ENCODE measurements around the gene RAI1. TPM values are rescaled to one million over a fixed set of nuclear protein-coding genes. Genes with fewer than 3 reads are reported as not detected.

The RAI1 gene
- total RNA-seq, 1 donor from 2014 or later: 60.3 TPM

DNA sequence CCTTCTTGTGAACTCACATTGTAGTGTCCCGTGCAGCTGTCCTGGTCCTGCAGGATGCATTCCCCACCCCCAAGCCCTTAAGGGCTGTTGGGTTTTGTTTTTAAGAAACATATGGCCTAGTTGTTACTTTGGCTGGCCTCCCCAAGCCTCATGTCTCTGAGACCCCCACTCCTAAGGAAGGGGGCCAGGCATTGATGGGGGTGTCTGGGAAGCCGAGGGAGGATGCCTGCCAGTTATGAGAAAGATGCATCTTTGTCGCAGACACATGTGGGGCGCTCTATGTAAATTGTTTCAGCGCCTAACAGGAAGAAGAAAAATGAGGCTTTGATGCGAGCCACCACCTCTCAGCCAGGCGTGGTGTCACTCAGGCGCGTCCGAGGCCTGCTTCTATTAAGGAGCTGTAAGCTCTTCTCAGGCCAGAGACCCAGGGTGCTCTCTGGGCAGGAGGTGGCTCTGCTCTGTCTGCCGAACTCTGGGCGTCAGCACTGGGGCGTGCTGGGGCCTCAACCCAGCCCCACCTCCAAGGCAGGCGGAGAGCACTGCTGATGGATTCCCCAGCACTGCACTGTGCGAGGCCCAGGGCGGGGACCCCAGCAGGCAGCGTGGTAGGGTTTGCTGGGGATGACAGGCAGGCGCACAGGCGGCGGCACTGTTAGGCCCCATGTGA is 85.0 kb downstream of the RAI1 start:
- DNase-seq (ENCODE audit: low spot score): no peak

DNA sequence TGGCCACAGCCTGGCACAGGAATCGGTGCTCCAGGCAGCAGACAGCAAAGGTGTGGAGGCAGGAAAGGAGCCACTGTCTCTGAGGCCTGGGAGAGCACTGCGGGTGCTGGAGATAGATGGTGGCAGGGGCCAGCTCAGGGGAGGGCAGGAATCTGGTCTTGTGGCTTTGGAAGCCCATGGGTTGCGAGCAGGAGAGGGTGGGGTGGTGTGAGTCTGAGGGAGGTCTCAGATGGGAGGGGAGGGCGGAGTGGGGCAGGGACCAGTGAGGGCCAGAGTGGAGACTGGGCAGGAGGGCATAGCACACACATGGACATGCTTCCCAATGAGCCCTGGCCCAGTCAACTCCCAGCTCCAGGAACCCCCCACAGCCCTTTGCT is 85.5 kb downstream of the RAI1 start:
- no peak for DNase-seq (ENCODE audit: low spot score)

DNA sequence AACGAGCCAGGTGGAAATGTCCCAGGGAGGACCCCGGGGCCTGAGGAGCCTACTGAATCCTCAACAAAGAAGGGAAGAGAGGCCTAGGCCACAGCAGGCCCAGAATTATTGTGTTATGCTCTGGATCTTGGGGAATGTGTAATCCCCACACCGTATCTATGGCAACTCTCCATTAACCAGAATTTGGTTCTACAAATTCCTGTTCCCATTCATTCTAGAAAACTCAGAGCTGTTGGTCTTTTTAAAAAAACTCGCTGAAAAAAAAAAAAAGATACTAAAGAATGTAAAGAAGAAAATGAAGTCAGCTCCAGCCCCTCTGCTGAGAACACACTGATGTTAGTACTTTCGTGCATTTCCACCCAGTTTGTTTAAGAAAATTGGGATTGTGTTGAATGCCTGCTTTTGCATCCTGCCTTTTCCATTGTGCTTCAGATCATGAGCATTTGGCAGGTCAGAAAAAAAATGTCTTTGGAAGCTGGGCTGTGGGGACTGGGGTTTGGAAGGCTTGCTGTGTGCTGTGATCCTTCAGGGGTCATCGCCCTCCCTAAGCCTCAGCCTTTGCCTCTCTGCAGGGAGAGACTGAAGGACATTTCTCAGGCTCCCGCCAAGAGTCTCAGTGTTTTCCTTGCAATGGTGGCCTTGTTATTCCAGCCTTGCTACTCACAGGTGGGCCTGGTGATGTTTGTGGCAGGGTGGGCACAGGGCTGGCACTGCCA is 86.1 kb downstream of the RAI1 start:
- DNase-seq (ENCODE audit: low spot score): no peak

DNA sequence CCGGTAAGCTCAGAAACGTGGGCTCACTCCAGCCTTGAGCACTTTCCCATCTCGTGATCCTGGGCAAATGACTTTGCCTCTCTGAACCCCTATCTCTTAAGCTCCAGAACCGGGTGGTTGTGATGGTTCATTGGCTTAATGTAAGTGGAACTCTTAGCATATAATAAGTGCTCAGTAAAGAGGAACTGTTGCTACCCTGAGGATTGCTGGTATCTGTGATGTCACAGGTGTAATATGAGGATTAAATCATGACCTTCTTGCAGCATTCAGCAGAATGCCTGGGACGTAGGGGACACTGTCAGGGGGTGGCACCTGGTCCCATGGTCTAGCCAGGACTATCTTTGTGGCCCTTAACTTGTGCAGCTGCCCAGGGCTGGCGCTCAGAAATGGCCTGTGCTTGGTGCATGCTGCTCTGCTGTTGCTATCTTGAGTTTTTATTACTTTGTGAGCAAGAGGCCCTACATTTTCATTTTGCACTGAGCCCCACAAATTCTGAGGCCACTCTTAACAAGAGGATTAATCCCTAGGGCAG is 86.7 kb downstream of the RAI1 start:
- no peak for DNase-seq (ENCODE audit: low spot score)

DNA sequence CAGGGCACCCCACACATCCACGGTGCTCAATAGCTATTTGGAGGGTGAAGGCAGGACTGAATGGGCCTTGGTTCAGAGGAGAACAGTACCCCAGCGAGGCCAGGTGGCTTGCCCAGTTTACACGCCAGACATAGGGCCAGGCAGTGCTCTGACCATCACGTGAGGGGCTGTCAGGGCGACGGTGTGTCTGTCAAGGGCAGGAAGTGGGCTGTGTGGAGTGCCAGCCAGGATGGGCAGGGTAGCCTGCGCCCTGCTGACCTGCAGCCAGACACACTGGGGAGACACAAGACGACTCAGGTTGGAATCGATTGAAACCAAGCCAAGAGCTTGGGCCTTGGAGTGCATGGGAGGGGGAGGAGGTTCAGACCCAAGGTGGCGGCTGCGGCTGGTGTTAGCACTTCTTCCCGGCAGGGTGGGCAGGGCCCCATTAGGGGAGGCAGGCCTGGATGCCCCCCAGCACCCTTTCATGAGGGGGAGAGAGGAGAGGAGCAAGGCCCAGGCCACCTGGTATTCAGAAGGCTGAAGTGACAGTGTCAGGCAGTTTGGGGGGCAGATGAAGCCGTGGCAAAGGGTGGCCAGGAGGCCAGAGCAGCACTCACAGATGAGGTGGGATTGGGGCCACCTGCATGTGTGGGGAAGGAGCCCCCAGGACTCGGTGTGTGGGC is 87.3 kb downstream of the RAI1 start:
- DNase-seq (ENCODE audit: low spot score): no peak

DNA sequence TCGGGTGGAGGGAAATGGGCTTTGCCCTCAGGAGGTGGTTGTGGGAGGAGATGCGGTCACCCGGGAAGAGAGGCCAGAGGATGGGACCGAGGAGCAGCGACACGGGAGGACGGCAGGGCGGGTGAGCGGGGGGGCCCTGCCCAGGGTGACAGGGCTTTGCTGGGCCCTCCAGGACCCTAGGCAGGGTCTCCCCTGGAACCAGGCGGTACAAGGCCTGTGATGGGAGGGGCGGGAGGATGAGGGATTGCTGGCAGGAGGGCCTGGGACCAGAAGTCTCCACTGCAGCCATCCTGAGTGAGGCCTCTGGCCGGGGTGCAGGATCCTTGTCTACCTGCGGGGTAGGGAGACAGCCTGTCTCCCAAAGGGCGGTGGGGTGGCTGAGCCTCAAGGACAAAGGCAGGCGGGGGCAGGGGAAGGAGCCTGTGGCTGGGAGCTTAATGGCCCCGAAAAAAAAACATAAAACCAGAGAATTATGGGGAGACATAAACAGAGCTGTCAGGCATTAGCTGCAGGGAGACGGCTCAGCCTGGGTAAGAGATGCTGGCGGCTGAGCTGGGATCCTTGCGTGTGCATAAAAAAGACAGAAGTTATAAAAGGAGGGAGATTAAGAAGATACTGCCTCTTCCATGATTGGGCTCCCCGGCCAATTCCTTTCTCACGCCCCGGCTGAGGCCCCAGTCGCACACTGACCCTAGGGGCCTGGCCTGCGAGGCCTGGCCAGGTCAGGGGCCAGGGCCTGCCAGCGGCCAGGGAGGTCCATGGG is 88.8 kb downstream of the RAI1 start:
- no peak for DNase-seq (ENCODE audit: low spot score)

DNA sequence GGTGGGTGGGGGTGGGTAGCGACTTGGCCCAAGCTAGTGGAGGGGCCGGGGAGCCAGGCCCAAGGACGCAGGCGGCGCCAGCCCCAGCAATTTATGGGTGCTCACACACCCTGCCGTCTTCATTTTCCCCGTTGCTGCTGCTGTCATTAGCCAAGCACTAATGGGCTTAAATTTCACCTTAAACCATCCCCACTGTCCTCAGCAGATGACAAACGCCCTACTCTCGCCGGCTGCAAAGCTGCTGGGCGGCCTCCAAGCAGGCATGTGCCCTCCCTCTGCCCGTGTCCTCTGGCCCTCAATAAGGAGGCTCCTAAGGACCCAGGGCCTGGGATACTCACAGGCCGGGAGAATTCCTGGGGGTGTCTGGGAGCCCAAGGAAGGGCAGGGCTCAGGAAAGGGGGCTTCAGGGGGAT is 89.4 kb downstream of the RAI1 start:
- DNase-seq (ENCODE audit: low spot score): no peak

DNA sequence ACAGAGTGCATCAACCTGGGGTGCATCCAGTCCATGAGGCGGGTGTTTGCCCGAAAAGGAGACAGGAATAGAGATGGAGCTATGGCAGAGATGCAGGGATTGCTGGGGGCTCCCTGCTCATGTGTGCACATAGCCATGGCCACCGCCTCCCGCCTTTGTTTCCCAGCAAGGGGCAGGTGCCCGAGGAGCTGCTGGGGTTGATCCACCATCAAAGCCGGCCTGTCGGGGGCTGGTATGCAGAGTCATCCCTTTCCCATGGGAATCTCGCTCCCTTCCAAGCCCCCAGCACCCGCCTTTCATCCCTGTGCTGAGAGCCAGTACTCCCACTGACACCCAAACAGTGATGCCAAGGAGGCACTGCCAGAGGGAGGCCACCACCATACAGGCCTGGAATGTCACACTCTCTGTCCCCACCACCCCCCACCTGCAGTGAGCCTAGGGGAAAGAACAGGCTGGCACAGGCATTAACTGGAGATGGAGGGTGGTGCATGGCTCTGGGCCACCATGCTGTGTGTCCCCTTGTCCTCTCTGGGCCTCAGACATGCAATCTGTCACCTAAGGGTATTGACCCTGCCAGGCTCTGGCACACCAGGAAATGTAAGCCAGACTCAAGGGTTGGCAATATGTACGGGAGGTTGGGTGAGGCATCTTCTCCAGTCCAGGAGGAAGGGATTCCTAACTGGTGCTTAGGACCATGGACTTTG is 90.4 kb downstream of the RAI1 start:
- no peak for DNase-seq (ENCODE audit: low spot score)

DNA sequence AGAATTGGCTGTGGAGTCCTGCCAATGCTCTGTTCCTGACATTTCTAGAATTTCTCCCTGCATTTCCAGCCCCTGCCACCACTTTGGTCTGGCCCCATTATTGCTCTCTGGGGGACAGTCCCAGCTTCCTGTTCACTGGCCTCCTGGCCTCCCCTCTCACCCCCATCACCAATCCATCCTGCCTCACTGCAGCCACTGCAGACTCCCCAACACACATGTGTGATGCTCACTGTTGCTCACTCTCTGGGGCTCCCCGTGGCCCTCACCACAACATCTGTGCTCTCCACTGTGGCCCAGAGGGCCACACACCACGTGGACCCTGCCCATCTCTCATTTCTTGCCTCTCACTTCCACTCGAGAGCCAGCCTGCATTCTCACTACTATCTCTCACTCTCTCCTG is 91.0 kb downstream of the RAI1 start:
- no peak for DNase-seq (ENCODE audit: low spot score)

DNA sequence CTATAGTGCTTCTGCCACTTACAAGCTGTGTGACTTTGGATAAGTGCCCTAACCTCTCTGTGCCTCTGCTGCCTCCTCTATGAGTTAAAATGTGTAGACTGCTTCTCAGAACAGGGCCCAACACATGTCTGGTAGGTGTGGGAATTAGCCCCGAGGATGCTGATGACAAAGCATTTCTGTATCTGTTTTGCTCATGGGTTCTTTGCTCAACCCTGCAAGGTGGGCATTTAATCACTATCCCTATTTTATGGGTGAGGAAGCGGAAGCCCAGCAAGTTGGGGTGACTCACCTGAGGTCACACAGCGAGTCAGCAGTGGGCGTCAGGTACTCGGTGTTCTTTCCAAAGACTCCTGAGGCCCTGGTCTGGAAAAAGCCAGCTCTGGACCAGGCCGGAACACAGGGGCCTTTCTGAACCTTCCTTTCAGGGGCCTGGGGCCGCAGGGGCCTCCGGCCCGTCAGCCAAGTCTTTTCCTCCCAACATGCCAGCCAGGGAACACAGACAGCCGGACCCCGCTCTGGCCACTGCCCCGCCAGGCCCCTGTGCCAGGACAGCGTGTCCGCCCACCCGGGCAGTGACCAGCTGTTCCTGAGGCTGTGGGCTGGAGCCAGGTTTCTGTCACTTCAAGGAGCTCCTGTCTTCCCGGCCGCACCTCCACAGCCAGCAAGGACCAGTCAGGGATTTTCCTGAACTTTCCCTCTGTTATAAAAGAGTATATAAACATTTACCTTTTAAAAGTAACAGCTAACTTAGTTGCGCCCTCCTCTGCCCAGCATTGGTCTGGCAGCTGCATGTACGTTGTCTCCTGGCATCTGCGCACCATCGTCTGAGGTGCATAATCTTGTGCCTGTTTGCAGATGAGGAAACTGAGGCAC is 93.0 kb downstream of the RAI1 start:
- no peak for DNase-seq (ENCODE audit: low spot score)

DNA sequence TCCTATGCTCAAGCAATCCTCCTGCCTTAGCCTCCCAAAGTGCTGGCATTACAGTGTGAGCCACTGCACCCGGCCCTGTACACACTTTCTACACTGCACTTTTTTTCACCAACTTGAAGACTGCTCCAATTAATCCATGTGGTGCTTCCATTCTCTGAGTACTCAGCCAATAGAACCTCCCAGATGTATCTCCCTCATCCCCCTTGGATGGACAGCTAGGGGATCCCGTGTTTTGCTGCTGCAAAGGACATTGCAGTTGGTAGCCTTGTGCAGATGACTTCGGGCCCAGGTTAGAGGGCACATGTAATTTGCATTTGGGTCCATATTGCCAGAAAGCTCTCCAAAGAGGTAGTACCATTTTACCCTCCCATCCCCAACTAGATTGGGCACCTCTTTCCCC is 95.6 kb downstream of the RAI1 start:
- no peak for DNase-seq (ENCODE audit: low spot score)

DNA sequence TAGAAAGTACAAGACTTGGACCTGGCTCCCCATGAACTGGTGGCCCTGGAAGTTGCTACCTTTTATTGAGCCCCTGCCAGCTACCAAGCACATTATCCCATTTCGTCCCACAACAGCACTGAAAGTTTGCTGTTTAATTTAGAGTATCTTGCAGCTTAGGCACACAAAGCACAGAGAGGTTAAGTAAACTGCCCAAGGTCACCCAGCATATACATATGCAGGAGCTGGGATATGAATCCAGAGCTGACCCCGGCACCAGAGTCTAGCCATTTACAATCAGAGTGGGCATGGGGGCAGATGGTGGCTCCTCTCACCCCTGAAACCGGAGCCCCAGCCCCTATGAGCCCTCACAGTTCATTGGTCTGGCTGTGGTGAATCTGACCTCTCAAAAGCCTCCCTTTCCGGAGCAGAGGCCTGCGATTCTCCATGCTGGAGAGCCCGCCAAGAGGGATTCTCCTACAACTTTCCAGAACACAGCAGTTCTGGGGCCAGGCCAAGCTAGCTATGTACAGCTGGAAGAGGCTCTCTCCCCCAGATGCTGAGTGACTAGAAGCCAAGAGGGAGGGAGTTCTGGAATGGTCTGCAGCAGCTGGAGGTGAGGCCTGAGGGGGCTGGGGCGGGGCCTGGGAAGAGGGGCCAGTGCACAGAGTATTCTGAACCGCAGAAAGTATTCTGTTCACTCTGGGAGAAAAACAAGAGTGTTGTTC is 97.2 kb downstream of the RAI1 start:
- peak; percentile 81 for DNase-seq (ENCODE audit: low spot score)

DNA sequence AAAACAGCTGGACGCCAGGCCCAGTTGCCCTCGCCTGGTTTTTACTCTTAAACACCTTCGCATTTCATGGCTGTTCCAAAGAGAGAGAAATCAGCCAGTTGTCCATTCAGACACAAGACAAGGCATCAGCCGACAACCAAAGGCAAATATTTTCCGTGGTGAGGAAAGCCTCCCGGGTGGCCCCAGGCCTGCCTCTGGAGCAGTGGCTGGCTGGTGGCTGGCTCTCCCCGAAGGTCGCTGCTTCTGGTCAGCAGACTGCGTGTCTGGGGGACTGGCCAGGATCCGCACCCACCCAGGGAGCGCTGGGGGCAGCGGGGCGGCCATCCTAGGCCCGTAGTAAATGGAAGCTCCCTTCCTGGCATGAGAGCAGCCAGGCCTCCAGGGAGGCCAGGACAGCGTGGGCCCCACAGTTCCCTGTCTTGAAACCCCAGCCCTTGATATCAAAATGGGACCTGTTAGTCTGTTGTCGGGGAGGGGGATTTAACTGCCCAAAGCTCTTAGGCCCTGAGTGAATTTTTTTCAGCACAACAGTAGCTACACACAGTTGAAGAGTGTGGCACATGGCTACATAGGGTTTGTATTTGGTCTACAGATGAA is 97.9 kb downstream of the RAI1 start:
- DNase-seq (ENCODE audit: low spot score): no peak

DNA sequence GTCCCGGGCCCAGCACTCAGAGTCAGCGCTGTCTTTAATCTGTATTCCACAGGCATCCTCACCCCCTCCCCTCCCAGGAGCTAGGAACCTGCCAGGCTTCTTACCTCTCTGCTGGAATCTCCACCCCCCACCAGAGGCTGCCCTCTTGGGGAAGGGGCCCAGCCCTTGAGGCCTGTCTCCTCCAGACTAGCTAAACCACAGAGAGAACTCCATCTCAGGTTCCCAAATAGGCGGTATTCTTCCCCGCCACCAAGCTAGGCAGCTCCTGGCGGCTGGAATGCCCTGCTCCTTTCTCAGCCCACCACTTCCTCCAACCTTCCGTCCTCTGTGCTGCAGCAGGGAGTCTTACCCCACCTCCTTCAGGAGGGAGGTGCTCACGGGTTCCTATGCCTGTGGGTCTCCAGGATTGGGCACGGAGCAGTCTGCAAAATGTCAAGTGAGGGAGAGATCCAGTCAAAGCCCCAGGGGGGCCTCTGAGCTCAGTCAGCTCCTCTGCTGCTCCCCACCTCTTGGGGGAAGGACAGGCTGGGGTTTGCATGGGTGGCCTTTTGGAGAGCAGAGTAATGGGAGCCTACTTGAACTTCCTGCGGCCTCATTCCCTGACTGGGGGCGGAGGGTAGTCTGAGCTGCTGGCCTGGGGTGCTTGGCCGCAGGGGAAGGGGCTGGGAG is 99.8 kb downstream of the RAI1 start:
- no peak for DNase-seq (ENCODE audit: low spot score)

DNA sequence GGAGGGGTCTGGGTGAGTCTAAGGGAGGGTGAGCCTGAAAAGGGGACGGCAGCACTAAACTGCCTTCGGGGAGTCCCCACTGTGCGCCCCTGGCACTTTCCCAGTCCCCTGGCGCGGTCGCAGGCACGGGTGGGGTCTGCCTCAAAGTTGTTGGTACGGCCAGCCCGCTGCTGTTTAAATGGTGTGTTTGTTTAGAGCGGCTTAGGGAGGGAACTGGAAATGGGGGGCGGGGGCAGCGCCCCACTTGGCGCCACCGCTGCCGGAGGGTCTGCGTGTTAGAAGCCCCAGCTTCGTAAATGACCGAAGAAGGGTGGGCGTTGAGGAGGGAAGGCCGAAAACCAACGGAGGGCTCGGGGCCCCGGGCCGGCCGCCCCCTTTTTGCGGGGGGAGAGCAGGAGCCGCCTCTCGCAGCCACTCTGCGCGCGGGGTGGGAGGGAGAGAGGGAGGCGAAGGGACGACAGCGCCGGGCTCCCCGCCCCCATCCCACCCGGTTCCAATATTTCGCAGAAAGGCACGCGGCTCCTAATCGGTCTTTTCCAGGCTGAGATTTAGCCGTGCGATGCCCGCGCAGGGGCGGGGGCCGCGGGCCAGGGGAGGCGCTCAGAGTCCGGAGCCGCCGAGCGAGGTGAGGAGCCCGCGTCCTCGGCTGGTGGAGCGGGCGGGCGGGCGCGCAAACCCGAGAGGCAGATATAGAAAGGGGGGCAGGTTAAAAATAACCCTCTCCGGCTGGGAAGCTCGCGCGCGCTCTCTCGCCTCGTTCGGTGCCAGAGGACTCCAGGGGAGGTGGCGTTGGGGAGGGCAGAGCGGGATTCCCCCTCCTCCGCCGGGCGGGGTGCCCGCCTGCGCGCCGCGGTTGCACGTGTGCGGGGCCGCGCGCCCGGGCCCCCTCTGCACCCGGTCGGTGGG is 100.6 kb downstream of the RAI1 start:
- no peak for DNase-seq (ENCODE audit: low spot score)

DNA sequence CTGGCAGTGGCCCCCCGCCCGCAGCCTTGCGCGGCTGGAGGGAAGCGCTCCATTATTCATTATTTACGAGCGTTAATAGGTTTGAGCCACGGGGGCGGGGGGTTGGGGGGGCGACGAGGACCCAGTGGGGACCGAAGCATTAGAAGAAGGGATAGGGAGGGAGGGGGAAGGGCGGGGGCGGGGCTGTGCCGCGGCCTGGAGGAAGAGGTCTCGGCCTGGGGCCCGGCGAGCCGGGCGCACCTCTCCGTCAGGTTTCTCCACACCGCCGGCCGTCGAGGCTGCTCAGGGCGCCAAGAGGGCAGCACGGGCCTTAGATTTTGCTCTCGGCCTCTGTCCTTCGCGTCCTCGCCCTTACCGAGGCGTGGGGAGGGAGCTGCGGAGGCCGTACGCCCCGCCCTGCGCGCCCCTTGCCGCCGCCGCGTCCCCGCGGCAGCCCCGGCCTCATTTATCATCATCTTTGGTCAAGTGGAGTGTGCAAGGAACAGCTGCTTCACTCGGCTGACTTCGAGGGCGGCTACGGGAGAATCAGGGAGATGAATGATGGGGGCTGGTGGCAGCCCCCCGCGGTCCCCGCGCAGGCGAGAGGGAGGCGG is 101.4 kb downstream of the RAI1 start:
- DNase-seq (ENCODE audit: low spot score): no peak

DNA sequence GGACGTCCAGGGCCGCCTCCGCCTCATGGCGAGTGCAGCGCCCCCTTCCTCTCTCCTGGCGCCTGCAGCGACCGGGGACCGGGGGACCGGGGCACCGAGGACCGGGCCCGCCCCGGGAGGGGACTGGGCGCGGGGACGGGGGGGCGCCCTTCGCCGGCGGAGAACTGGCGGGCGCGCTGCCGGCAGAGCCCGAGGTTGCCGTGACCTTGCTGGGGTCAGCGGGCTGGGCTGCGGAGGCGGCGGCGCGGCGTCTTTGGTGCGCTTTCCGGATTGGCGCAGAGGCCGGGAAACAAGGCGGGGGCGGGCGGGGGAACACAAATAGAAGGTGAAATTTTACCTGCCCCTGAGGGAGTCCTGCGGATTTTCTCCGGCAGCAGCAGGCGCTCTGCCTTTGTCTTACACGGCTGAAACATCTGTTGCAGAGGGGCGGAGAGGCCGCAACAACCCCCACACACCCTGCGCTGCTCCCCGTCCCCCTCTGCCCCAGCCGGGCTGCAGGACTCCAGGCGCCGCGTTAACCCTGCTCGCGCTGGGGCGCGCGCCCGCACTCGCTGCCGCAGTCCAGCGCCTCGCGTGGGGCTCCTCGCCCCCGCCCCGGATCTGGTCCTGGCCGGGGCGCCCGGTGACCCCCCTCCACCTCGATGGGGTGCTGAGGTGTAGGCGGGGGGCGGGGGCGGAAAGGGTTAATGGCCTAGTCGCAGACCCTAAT is 102.0 kb downstream of the RAI1 start:
- peak; percentile 44 for DNase-seq (ENCODE audit: low spot score)
